ENCODE data around the gene ARRDC2. TPM values are rescaled to one million over a fixed set of nuclear protein-coding genes. Genes with fewer than 3 reads are reported as not detected.

ARRDC2 gene
- total and polyA plus RNA-seq, 2 of the 13 experiments (the other 11 are each of a cell fraction or from before 2014, with no cell fraction given) = 2.1 to 3.4 TPM

DNA sequence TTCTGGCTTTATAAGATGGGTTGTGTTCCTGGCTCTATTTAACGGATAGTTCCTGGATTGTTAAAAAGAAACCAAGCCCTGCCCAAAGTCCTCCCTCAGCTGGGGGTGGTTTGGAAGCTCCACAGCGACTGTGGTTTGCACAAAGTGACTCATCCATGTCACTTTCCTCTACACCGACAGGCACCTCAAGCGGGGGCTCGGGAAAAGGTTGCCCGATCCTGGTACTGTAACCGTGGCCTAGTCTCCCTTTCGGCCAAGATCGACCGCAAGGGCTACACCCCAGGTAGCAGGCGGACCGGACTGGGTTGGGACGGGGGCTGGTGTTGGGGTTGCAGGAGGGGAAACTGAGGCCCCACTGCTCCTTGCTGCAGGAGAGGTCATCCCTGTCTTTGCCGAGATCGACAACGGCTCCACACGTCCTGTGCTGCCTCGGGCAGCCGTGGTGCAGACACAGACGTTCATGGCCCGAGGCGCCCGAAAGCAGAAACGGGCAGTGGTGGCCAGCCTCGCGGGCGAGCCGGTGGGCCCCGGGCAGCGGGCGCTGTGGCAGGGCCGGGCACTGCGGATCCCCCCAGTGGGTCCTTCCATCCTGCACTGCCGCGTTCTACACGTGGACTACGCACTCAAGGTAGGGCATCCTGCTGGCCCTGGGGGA lies 1.6 kb downstream of the ARRDC2 start (continued):
- TF ChIP-seq, protein P1, sequence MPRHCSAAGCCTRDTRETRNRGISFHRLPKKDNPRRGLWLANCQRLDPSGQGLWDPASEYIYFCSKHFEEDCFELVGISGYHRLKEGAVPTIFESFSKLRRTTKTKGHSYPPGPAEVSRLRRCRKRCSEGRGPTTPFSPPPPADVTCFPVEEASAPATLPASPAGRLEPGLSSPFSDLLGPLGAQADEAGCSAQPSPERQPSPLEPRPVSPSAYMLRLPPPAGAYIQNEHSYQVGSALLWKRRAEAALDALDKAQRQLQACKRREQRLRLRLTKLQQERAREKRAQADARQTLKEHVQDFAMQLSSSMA (CRISPR knock-in tag; IDR thresholded peaks at IDR 0.05) = no peak
- TF ChIP-seq THAP8 (CRISPR knock-in tag; IDR thresholded peaks at IDR 0.05; ENCODE audit: borderline replicate concordance) (no peak), FOXO4 (CRISPR knock-in tag; conservative IDR thresholded peaks at IDR 0.05) (no peak), SP140L (CRISPR knock-in tag; IDR thresholded peaks at IDR 0.05; ENCODE audit: borderline replicate concordance) (no peak), ZNF703 (CRISPR knock-in tag; IDR thresholded peaks at IDR 0.05; ENCODE audit: borderline replicate concordance) (no peak), MXD4 (CRISPR knock-in tag; IDR thresholded peaks at IDR 0.05) (peak; percentile 11; the same call in 1 of the 2 replicates), ZNF224 (CRISPR knock-in tag; IDR thresholded peaks at IDR 0.05) (no peak), ZNF414 (CRISPR knock-in tag; IDR thresholded peaks at IDR 0.05) (no peak), PRMT3 (CRISPR knock-in tag; IDR thresholded peaks at IDR 0.05; ENCODE audit: borderline replicate concordance, low read depth) (no peak), SRSF4 (IDR thresholded peaks at IDR 0.05; ENCODE audit: low read depth, low read length, poor library complexity, severe bottlenecking) (no peak), PAF1 (CRISPR knock-in tag; IDR thresholded peaks at IDR 0.05) (no peak), ZNF780A (CRISPR knock-in tag; IDR thresholded peaks at IDR 0.05) (no peak), FOXC1 (CRISPR knock-in tag; IDR thresholded peaks at IDR 0.05; ENCODE audit: borderline replicate concordance) (no peak), ZFY (CRISPR knock-in tag; IDR thresholded peaks at IDR 0.05) (no peak), SIN3A (IDR thresholded peaks at IDR 0.05; ENCODE audit: borderline replicate concordance, low read depth, low read length) (no peak), HDAC2 (CRISPR knock-in tag; IDR thresholded peaks at IDR 0.05) (no peak), ZFP1 (CRISPR knock-in tag; IDR thresholded peaks at IDR 0.05) (no peak), MTA1 (CRISPR knock-in tag; IDR thresholded peaks at IDR 0.05; ENCODE audit: borderline replicate concordance) (no peak), DNMT1 (CRISPR knock-in tag; IDR thresholded peaks at IDR 0.05) (no peak)
- TF ChIP-seq, protein P2, sequence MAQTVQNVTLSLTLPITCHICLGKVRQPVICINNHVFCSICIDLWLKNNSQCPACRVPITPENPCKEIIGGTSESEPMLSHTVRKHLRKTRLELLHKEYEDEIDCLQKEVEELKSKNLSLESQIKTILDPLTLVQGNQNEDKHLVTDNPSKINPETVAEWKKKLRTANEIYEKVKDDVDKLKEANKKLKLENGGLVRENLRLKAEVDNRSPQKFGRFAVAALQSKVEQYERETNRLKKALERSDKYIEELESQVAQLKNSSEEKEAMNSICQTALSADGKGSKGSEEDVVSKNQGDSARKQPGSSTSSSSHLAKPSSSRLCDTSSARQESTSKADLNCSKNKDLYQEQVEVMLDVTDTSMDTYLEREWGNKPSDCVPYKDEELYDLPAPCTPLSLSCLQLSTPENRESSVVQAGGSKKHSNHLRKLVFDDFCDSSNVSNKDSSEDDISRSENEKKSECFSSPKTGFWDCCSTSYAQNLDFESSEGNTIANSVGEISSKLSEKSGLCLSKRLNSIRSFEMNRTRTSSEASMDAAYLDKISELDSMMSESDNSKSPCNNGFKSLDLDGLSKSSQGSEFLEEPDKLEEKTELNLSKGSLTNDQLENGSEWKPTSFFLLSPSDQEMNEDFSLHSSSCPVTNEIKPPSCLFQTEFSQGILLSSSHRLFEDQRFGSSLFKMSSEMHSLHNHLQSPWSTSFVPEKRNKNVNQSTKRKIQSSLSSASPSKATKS (CRISPR knock-in tag; IDR thresholded peaks at IDR 0.05) = no peak
- TF ChIP-seq, protein P3, sequence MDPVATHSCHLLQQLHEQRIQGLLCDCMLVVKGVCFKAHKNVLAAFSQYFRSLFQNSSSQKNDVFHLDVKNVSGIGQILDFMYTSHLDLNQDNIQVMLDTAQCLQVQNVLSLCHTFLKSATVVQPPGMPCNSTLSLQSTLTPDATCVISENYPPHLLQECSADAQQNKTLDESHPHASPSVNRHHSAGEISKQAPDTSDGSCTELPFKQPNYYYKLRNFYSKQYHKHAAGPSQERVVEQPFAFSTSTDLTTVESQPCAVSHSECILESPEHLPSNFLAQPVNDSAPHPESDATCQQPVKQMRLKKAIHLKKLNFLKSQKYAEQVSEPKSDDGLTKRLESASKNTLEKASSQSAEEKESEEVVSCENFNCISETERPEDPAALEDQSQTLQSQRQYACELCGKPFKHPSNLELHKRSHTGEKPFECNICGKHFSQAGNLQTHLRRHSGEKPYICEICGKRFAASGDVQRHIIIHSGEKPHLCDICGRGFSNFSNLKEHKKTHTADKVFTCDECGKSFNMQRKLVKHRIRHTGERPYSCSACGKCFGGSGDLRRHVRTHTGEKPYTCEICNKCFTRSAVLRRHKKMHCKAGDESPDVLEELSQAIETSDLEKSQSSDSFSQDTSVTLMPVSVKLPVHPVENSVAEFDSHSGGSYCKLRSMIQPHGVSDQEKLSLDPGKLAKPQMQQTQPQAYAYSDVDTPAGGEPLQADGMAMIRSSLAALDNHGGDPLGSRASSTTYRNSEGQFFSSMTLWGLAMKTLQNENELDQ (CRISPR knock-in tag; IDR thresholded peaks at IDR 0.05; ENCODE audit: borderline replicate concordance) = no peak
